Cardiac septum (tissue), 1 donor: ENCODE results near the gene CSTF2T. TPM values are rescaled to one million over a fixed set of nuclear protein-coding genes. Genes with fewer than 3 reads are reported as not detected.

Source experiments
- DNase-seq: peaks from one replicate; pipeline ENCODE4 v3.0.0-alpha.2; 2020; ENCODE audit warnings: low spot score
- intact Hi-C: fragments of 100-400 bp; cut with DNase I; formaldehyde crosslinking; loops from one replicate; pipeline ENCODE4 v1.14.0; 2022
- total RNA-seq: library from RNA; stranded (reverse); fragmentation: NEBNext Ultra II Directional; extraction: Animal tissue kit (Norgen Biotek cat#: 25700); gene quantifications from one replicate; pipeline ENCODE4 v1.2.1, GENCODE V29; 2021
- donor health status: DM: no; HTN: no; CAD: no.

CSTF2T gene
- total RNA-seq, 1 donor from 2014 or later, result 20.4 TPM

- intact Hi-C loops, result no loop called here
- no peak for DNase-seq
These were observed 41.4 kb downstream of the CSTF2T start for GRCh38 chr10:51658000-51658399.

GRCh38 chr10:51656503-51656902 lies 42.9 kb downstream of the CSTF2T start:
- intact Hi-C loops, result no loop called here
- no peak for DNase-seq

GRCh38 chr10:51654918-51655317 lies 44.5 kb downstream of the CSTF2T start:
- no peak for DNase-seq
- intact Hi-C loops, result no loop called here

GRCh38 chr10:51653025-51653424 lies 46.4 kb downstream of the CSTF2T start:
- intact Hi-C loops, result no loop called here
- no peak for DNase-seq

GRCh38 chr10:51651063-51651462 lies 48.3 kb downstream of the CSTF2T start:
- intact Hi-C loops, result no loop called here
- no peak for DNase-seq

- DNase-seq, result no peak
- intact Hi-C loops, result no loop called here
These were observed 50.3 kb downstream of the CSTF2T start for GRCh38 chr10:51649064-51649463.
